ENCODE results near the gene GLRX5.
"Not testable (repeated sequence)": the region's sequence is repeated elsewhere in the genome, so short reads cannot be mapped to it uniquely, and the experiment has no call there.

The GLRX5 gene

GRCh38 chr14:95585953-95586620 lies 51.2 kb downstream of the GLRX5 start:
- Mint-ChIP-seq H3K27ac (no peak overlapping the region), H3K36me3 (ENCODE audit: low read depth) (peaks cover 3% of the 10 kb centered on the region), H3K9me3 (peaks cover 23% of the 10 kb centered on the region), H3K4me1 (no peaks in the 10 kb centered on the region), H3K4me3 (no peak overlapping the region), H3K27me3 (ENCODE audit: low read depth) (peaks cover 13% of the 10 kb centered on the region)
- TF ChIP-seq CTCF (IDR thresholded peaks at IDR 0.05; ENCODE audit: unreplicated experiment in 3 of 3) = no peak

- H3K4me3 Mint-ChIP-seq; H3K4me1 Mint-ChIP-seq; H3K36me3 Mint-ChIP-seq (ENCODE audit: low read depth); H3K9me3 Mint-ChIP-seq; H3K27me3 Mint-ChIP-seq (ENCODE audit: low read depth); H3K27ac Mint-ChIP-seq: not testable (repeated sequence)
These were observed 56.3 kb downstream of the GLRX5 start for GRCh38 chr14:95591182-95591581.

Measured in nephron (organoid).